H9 (cell line): ENCODE measurements around the gene IQCK. TPM values are rescaled to one million over a fixed set of nuclear protein-coding genes. Genes with fewer than 3 reads are reported as not detected.

Source experiments
- DNase-seq: peaks from one replicate; pipeline ENCODE4 v3.0.0-alpha.2; 2017
- H2AFZ ChIP-seq: one replicate; pipeline ENCODE4 v1.6.1; 2013; ENCODE audit warnings: mild to moderate bottlenecking, low read length, control low read depth, moderate library complexity
- H2AK5ac ChIP-seq: 2 replicates; pipeline ENCODE4 v1.6.1; 2013; ENCODE audit warnings: low read length, control low read depth, mixed read lengths; ENCODE audit not compliant: insufficient read length
- H2BK120ac ChIP-seq: one replicate; pipeline ENCODE4 v1.6.1; 2013; ENCODE audit warnings: low read depth, mild to moderate bottlenecking, low read length, control low read depth, inconsistent platforms; ENCODE audit not compliant: poor library complexity, severe bottlenecking
- H2BK12ac ChIP-seq: 2 replicates; pipeline ENCODE4 v1.6.1; 2013; ENCODE audit warnings: low read length, control low read depth, mixed read lengths, low read depth; ENCODE audit not compliant: insufficient read length
- H2BK15ac ChIP-seq: 2 replicates; pipeline ENCODE4 v1.6.1; 2013; ENCODE audit warnings: low read depth, low read length, control low read depth
- H2BK20ac ChIP-seq: one replicate; pipeline ENCODE4 v1.6.1; 2013; ENCODE audit warnings: low read depth, mild to moderate bottlenecking, low read length, control low read depth, inconsistent platforms; ENCODE audit not compliant: poor library complexity, severe bottlenecking
- H2BK5ac ChIP-seq: 2 replicates; pipeline ENCODE4 v1.6.1; 2013; ENCODE audit warnings: low read length, control low read depth, mixed read lengths; ENCODE audit not compliant: insufficient read length
- H3K14ac ChIP-seq: 2 replicates; pipeline ENCODE4 v1.6.1; 2013; ENCODE audit warnings: low read length, control low read depth; ENCODE audit not compliant: insufficient read depth
- H3K18ac ChIP-seq: 2 replicates; pipeline ENCODE4 v1.6.1; 2013; ENCODE audit warnings: low read depth, mild to moderate bottlenecking, mixed read lengths, low read length, control low read depth; ENCODE audit not compliant: insufficient read length
- H3K23ac ChIP-seq: 2 replicates; pipeline ENCODE4 v1.6.1; 2013; ENCODE audit warnings: low read length, control low read depth, mixed read lengths, low read depth; ENCODE audit not compliant: insufficient read length
- H3K23me2 ChIP-seq: 2 replicates; pipeline ENCODE4 v1.6.1; 2013; ENCODE audit warnings: low read depth, mild to moderate bottlenecking, mixed read lengths, low read length, control low read depth; ENCODE audit not compliant: insufficient read length, poor library complexity, severe bottlenecking
- H3K27ac ChIP-seq: 2 replicates; pipeline ENCODE4 v1.5.1; 2013; ENCODE audit warnings: low read length, control low read depth, mixed read lengths, low read depth; ENCODE audit not compliant: insufficient read length
- H3K27me3 ChIP-seq: 2 replicates; pipeline ENCODE4 v1.6.1; 2013; ENCODE audit warnings: low read length, control low read depth, inconsistent platforms; ENCODE audit not compliant: insufficient read depth
- H3K4ac ChIP-seq: 2 replicates; pipeline ENCODE4 v1.6.1; 2013; ENCODE audit warnings: low read depth, mild to moderate bottlenecking, control low read depth, inconsistent platforms, low read length, moderate library complexity
- H3K4me1 ChIP-seq: 2 replicates; pipeline ENCODE4 v1.6.1; 2013; ENCODE audit warnings: low read length, control low read depth, inconsistent platforms; ENCODE audit not compliant: insufficient read depth
- H3K4me2 ChIP-seq: 2 replicates; pipeline ENCODE4 v1.6.1; 2013; ENCODE audit warnings: low read length, control low read depth, mixed read lengths; ENCODE audit not compliant: insufficient read length, insufficient read depth
- H3K56ac ChIP-seq: 2 replicates; pipeline ENCODE4 v1.6.1; 2013; ENCODE audit warnings: low read depth, mild to moderate bottlenecking, mixed read lengths, low read length, control low read depth; ENCODE audit not compliant: insufficient read length
- H3K79me1 ChIP-seq: 2 replicates; pipeline ENCODE4 v1.6.1; 2013; ENCODE audit warnings: low read depth, mild to moderate bottlenecking, moderate library complexity, low read length, control low read depth, inconsistent platforms; ENCODE audit not compliant: insufficient read depth, poor library complexity, severe bottlenecking
- H3K79me2 ChIP-seq: 2 replicates; pipeline ENCODE4 v1.6.1; 2013; ENCODE audit warnings: low read length, control low read depth, inconsistent platforms; ENCODE audit not compliant: insufficient read depth
- H3K9ac ChIP-seq: 2 replicates; pipeline ENCODE4 v1.6.1; 2013; ENCODE audit warnings: low read length, control low read depth, mixed read lengths; ENCODE audit not compliant: insufficient read length; ENCODE audit errors: extremely low read depth
- H3K9me3 ChIP-seq: one replicate; pipeline ENCODE4 v1.6.1; 2013; ENCODE audit warnings: low read depth, low read length, inconsistent platforms; ENCODE audit not compliant: control insufficient read depth
- H3T11ph ChIP-seq: one replicate; pipeline ENCODE4 v1.6.1; 2013; ENCODE audit warnings: mild to moderate bottlenecking, low read length, control low read depth, inconsistent platforms
- H4K20me1 ChIP-seq: one replicate; pipeline ENCODE4 v1.6.1; 2013; ENCODE audit not compliant: control insufficient read depth, insufficient read length, insufficient read depth
- H4K5ac ChIP-seq: 2 replicates; pipeline ENCODE4 v1.6.1; 2013; ENCODE audit warnings: low read depth, mild to moderate bottlenecking, mixed read lengths, low read length, control low read depth; ENCODE audit not compliant: insufficient read length
- H4K8ac ChIP-seq: replicated peaks from 2 replicates; pipeline ENCODE4 v1.6.1; 2013; ENCODE audit warnings: low read length, control low read depth, mixed read lengths, low read depth; ENCODE audit not compliant: insufficient read length
- H4K91ac ChIP-seq: 2 replicates; pipeline ENCODE4 v1.6.1; 2013; ENCODE audit warnings: low read depth, mild to moderate bottlenecking, moderate library complexity, mixed read lengths, low read length, control low read depth; ENCODE audit not compliant: insufficient read length
- H3K27ac Mint-ChIP-seq, 3 experiments: 2 replicates in 2 of 3; 3 replicates in 1 of 3; pipeline ENCODE4 v1.8.0; 2020 to 2021; ENCODE audit warnings: mixed read lengths in 3 of 3, mild to moderate bottlenecking in 1 of 3, moderate library complexity in 1 of 3
- H3K27me3 Mint-ChIP-seq: 2 replicates; pipeline ENCODE4 v1.8.0; 2021; ENCODE audit warnings: low read depth, mild to moderate bottlenecking, moderate library complexity, mixed read lengths
- H3K36me3 Mint-ChIP-seq, 3 experiments: 2 replicates in 2 of 3; 3 replicates in 1 of 3; pipeline ENCODE4 v1.8.0; 2020 to 2021; ENCODE audit warnings: low read depth in 3 of 3, mixed read lengths in 3 of 3; ENCODE audit not compliant: insufficient read depth in 1 of 3
- H3K4me1 Mint-ChIP-seq, 2 experiments: 2 replicates each; pipeline ENCODE4 v1.8.0; 2020; ENCODE audit warnings: mixed read lengths in 2 of 2
- H3K4me3 Mint-ChIP-seq, 2 experiments: 2 replicates in 1 of 2; 3 replicates in 1 of 2; pipeline ENCODE4 v1.8.0; 2020 to 2021; ENCODE audit warnings: mild to moderate bottlenecking in 2 of 2, mixed read lengths in 2 of 2, moderate library complexity in 1 of 2
- H3K9me3 Mint-ChIP-seq, 2 experiments: 2 replicates in 1 of 2; 3 replicates in 1 of 2; pipeline ENCODE4 v1.8.0; 2020; ENCODE audit warnings: mild to moderate bottlenecking in 2 of 2, mixed read lengths in 2 of 2, moderate library complexity in 1 of 2
- WGBS: extraction: QIAGEN DNeasy Blood & Tissue Kit; methylation state at CpG from one replicate; pipeline ENCODE4 v1.1.7; 2013; ENCODE audit warnings: missing lambda C conversion rate, low lambda C conversion rate, mixed read lengths; ENCODE audit not compliant: insufficient read length; ENCODE audit errors: extremely low coverage; 5-methylcytosine and 5-hydroxymethylcytosine counted together
- total RNA-seq: library from RNA; stranded (reverse); gene quantifications from 2 replicates; pipeline ENCODE4 v1.2.1, GENCODE V29; 2021
- TF ChIP-seq, protein P1 (sequence below): fragments of 200-600 bp; sonication (generic); conservative IDR thresholded peaks from 3 replicates; pipeline ENCODE4 v1.8.0; 2021; ENCODE audit warnings: antibody characterized with exemption, mild to moderate bottlenecking

The IQCK gene
- total RNA-seq, 1 experiment from 2014 or later: 9.0 TPM

DNA sequence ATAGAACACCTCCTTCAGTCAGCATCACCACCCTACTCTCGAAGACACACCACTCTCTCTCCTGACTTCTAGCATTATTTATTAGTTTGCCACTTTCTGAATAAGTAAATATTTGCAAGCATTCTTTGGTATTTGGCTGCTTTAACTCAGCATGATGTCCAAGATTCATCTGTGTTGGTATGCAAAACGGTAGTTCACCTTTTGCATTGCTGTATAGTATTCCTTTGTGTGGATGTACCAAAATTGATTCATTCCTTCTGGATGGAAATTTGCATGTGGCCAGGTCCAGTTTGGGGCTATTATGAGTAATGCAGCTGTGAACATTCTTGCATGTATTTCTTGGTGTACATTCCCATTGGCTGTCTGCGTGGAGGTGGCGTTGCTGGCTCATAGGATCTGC, 32.9 kb upstream of the IQCK start:
- H3K9me3 ChIP-seq: no peaks in the 10 kb centered on the region

More for the DNA sequence above, 32.9 kb upstream of the IQCK start:
- Histone ChIP-seq H2AK5ac (no peak overlapping the region), H4K5ac (no peak overlapping the region), H3K14ac (no peak overlapping the region), H3K4me1 (no peaks in the 10 kb centered on the region), H3K23me2 (no peaks in the 10 kb centered on the region), H4K20me1 (no peaks in the 10 kb centered on the region), H3K23ac (no peak overlapping the region), H2BK120ac (no peak overlapping the region), H3T11ph (no peak overlapping the region), H4K8ac (no peak overlapping the region), H3K18ac (no peak overlapping the region), H3K27me3 (no peaks in the 10 kb centered on the region), H2BK15ac (no peak overlapping the region), H2BK5ac (no peak overlapping the region), H3K4me2 (no peak overlapping the region), H3K9ac (no peak overlapping the region), H2BK12ac (no peak overlapping the region), H4K91ac (no peak overlapping the region), H3K56ac (no peak overlapping the region), H2BK20ac (no peak overlapping the region), H2AFZ (no peak overlapping the region), H3K27ac (no peak overlapping the region), H3K79me1 (no peaks in the 10 kb centered on the region), H3K4ac (no peak overlapping the region), H3K79me2 (no peaks in the 10 kb centered on the region)
- no CpG with 5 or more reads among the region's 4 CpGs for WGBS
- no peak overlapping the region for H3K27ac Mint-ChIP-seq
- peaks cover 1 to 7% of the 10 kb centered on the region in 2 experiments; a peak in 3 of 5 replicates for H3K9me3 Mint-ChIP-seq
- H3K4me3 Mint-ChIP-seq: no peak overlapping the region
- H3K4me1 Mint-ChIP-seq: peaks cover 4 to 10% of the 10 kb centered on the region in 2 experiments
- TF ChIP-seq, protein P1, sequence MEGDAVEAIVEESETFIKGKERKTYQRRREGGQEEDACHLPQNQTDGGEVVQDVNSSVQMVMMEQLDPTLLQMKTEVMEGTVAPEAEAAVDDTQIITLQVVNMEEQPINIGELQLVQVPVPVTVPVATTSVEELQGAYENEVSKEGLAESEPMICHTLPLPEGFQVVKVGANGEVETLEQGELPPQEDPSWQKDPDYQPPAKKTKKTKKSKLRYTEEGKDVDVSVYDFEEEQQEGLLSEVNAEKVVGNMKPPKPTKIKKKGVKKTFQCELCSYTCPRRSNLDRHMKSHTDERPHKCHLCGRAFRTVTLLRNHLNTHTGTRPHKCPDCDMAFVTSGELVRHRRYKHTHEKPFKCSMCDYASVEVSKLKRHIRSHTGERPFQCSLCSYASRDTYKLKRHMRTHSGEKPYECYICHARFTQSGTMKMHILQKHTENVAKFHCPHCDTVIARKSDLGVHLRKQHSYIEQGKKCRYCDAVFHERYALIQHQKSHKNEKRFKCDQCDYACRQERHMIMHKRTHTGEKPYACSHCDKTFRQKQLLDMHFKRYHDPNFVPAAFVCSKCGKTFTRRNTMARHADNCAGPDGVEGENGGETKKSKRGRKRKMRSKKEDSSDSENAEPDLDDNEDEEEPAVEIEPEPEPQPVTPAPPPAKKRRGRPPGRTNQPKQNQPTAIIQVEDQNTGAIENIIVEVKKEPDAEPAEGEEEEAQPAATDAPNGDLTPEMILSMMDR: no peak
- H3K27me3 Mint-ChIP-seq: no peaks in the 10 kb centered on the region
- DNase-seq: no peak
- H3K36me3 Mint-ChIP-seq: peaks cover 25 to 52% (median 48%) of the 10 kb centered on the region in 3 experiments
